ENCODE results near the gene IL36B. TPM values are rescaled to one million over a fixed set of nuclear protein-coding genes. Genes with fewer than 3 reads are reported as not detected.

The IL36B gene
- total RNA-seq, 4 donors from 2014 or later = 2.3 to 11.9 (median 7.6) TPM

DNA sequence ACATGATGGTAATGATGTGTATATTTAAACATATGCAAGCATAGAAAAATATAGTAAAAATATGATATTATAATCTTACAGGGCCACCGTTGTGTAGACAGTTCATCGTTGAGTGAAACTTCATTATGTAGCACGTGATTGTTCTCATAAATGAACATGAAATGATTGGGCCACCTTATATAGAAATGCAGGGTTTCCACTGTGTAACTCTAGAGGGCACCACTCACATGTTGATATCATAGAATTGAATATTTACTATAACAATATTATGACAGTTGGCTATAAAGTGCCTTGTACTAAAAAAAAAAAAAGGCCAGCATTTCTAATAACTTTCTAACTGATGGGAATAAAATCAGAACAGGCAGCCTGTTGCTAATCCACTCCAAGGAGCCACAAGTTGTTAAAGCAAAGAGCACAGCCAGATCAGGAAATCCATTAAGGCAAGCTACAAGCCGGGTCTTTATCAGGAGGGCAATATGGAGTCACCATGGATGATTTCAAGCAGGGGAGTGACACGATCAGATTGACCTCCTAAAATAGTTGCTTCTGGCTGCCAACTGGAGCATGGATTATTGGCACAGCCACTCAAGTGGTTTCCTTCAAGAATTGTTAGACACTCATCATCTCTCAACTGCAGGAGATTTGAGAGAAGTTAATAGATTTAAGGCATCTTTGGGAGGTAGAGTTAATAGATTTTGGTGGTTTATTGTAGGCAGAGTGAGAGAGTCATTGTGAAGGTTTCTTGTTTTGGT is 31.8 kb upstream of the IL36B start:
- 21 to 41% methylated on average over 5 of the region's 5 CpGs for WGBS, 2 donors
- intact Hi-C loops (cut with DNase I; ENCODE audit: low total_unique reads) = loop anchor here (5.0 kb wide), 1 partner anchor 113 kb away; no protein-coding TSS in a partner anchor
- TF ChIP-seq, protein P1, sequence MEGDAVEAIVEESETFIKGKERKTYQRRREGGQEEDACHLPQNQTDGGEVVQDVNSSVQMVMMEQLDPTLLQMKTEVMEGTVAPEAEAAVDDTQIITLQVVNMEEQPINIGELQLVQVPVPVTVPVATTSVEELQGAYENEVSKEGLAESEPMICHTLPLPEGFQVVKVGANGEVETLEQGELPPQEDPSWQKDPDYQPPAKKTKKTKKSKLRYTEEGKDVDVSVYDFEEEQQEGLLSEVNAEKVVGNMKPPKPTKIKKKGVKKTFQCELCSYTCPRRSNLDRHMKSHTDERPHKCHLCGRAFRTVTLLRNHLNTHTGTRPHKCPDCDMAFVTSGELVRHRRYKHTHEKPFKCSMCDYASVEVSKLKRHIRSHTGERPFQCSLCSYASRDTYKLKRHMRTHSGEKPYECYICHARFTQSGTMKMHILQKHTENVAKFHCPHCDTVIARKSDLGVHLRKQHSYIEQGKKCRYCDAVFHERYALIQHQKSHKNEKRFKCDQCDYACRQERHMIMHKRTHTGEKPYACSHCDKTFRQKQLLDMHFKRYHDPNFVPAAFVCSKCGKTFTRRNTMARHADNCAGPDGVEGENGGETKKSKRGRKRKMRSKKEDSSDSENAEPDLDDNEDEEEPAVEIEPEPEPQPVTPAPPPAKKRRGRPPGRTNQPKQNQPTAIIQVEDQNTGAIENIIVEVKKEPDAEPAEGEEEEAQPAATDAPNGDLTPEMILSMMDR (IDR thresholded peaks at IDR 0.05) = no peak
- TF ChIP-seq POLR2A (IDR thresholded peaks at IDR 0.05) = no peak
- H3K4me3 ChIP-seq (ENCODE audit: low read depth, poor library complexity, severe bottlenecking) = no peak overlapping the region
- no peak for DNase-seq (ENCODE audit: low spot score in 2 of 2)

DNA sequence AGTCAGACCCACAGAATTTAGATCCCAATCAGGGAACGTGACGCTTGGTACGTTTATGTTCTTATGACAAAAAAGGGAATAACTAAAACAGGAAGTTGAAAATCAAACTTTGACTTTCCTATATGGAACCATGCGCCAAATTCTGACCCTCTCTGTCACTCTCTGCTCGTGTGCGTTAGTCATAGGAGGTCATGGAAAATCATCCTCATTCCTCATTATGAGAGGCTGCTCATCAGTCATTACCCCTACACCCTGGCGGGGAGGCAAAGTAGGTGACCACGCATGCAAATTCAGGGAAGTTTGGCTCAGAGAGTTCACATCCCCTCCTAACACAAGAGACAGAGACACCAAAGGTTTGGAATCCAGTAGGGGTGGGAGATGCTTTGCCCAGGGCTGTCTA is 30.6 kb upstream of the IL36B start:
- DNase-seq (ENCODE audit: low spot score in 2 of 2) = no peak
- intact Hi-C loops (cut with DNase I; ENCODE audit: low total_unique reads) = loop anchor here (5.0 kb wide), 1 partner anchor 114 kb away; no protein-coding TSS in a partner anchor
- no peak overlapping the region for H3K4me3 ChIP-seq (ENCODE audit: low read depth, poor library complexity, severe bottlenecking)
- WGBS, 2 donors = 82 to 84% methylated on average over 8 of the region's 8 CpGs
- TF ChIP-seq, protein P1 (IDR thresholded peaks at IDR 0.05) = no peak
- TF ChIP-seq POLR2A (IDR thresholded peaks at IDR 0.05) = no peak

DNA sequence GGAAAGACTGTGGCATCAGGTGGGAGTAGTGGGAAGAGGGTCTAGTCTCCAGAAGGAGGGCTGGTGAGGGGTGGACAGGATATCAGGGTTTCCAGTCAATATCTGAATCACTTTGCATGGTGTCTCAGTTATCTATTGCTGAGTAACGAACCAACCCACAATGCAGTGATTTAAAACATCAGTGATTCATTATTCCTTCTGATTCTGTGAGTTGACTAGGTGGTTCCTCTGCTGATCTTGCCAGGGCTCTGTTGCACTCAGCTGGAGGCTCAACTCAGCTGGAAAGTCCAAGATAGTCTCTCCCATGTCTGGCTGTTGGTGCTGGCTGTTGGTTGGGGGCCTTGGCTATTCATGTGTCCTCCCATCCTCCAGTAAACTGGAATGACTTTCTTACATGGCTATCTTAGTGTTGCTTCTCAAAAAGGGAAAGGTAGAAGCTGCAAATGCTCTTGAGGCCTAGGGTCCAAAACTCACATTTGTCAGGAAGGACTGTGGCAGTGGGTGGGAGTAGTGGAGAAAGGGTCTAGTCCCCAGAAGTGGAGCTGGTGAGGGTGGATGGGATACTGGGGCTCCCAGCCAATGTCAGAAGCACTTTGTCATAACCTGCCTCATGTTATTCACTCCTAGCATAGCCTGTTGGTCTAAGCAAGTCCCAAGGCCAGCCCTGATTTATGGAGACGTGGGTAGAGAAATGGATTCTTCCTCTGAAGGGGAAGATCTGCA is 29.0 kb upstream of the IL36B start:
- no peak overlapping the region for H3K4me3 ChIP-seq (ENCODE audit: low read depth, poor library complexity, severe bottlenecking)
- no peak for TF ChIP-seq POLR2A (IDR thresholded peaks at IDR 0.05)
- TF ChIP-seq, protein P1 (IDR thresholded peaks at IDR 0.05) = no peak
- intact Hi-C loops (cut with DNase I; ENCODE audit: low total_unique reads) = loop anchor here (5.0 kb wide), 1 partner anchor 116 kb away; no protein-coding TSS in a partner anchor
- WGBS, 2 donors = 66 to 72% methylated on average over 2 of the region's 2 CpGs
- no peak for DNase-seq (ENCODE audit: low spot score in 2 of 2)

DNA sequence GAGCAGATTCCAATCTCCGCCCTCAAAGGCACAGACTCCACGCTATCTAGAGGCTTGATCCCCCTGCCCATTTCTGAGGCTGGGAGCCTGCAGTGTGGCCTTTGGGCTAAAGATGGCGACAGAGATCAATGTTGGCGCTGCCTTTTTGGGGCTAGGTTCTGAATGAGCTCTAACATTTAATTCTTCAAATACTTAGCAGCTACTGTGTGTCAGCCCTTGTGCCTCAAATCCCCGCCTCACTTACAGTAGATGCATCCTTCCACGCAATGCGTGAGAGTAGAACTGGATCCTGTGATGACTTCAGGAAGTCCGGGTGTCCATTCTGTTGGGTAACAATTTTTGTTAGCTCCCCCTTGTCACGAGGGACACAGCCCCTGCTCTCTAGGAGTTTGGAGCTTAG is 27.5 kb upstream of the IL36B start:
- intact Hi-C loops (cut with DNase I; ENCODE audit: low total_unique reads) = loop anchor here (5.0 kb wide), 1 partner anchor 117 kb away; no protein-coding TSS in a partner anchor
- WGBS, 2 donors = 29 to 30% methylated on average over 9 of the region's 9 CpGs
- DNase-seq (ENCODE audit: low spot score in 2 of 2) = peak; percentile 36 to 90
- no peak overlapping the region for H3K4me3 ChIP-seq (ENCODE audit: low read depth, poor library complexity, severe bottlenecking)
- no peak for TF ChIP-seq POLR2A (IDR thresholded peaks at IDR 0.05)
- TF ChIP-seq, protein P1 (IDR thresholded peaks at IDR 0.05) = no peak

DNA sequence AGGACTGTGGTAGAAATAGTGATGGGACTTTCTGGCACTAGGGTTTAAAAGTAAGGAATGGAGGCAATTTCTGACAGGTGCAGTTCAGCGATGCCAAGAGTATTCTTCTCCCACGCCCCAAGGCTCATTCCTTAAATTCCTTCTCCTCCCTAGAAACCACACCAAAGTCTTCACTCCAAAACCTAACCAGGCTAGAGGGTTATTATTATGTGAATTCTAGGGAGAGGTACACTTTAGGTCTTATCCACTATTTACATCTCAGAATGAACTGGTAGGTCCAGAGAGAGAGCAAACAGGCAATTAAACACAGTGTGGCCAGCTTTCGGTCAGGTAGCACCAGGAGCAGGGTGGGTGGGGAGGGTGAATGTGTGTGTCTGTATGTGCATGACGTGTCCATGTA is 26.5 kb upstream of the IL36B start:
- WGBS, 2 donors = 52 to 55% methylated on average over 4 of the region's 4 CpGs
- intact Hi-C loops (cut with DNase I; ENCODE audit: low total_unique reads) = no loop called here
- no peak overlapping the region for H3K4me3 ChIP-seq (ENCODE audit: low read depth, poor library complexity, severe bottlenecking)
- no peak for DNase-seq (ENCODE audit: low spot score in 2 of 2)
- TF ChIP-seq POLR2A (IDR thresholded peaks at IDR 0.05) = no peak
- TF ChIP-seq, protein P1 (IDR thresholded peaks at IDR 0.05) = no peak
